Activated T-cell treated with anti-CD3 and anti-CD28 coated beads for 48 hours (primary cell): ENCODE results near the gene RELA.
A peak's percentile ranks its signal among the peaks of the same experiment; 100 is the strongest.
"Not testable (repeated sequence)": the region's sequence is repeated elsewhere in the genome, so short reads cannot be mapped to it uniquely, and the experiment has no call there.

Experiments
- DNase-seq: peaks from one replicate; pipeline ENCODE4 v3.0.0-alpha.2; 2020; ENCODE audit warnings: low read depth

Gene RELA

GRCh38 chr11:65663639-65664200 is 1.0 kb upstream of the RELA start:
- peak; percentile 45 for DNase-seq

- no peak for DNase-seq
Observed at GRCh38 chr11:65662247-65662798, 393 bp downstream of the RELA start.

GRCh38 chr11:65661599-65662246 is 993 bp downstream of the RELA start:
- DNase-seq: no peak

- DNase-seq: not testable (repeated sequence)
Observed at GRCh38 chr11:65660908-65661307, 1.8 kb downstream of the RELA start.

- no peak for DNase-seq
Observed at GRCh38 chr11:65660038-65660437, 2.7 kb downstream of the RELA start.

GRCh38 chr11:65658174-65659021 is 4.3 kb downstream of the RELA start:
- no peak for DNase-seq

GRCh38 chr11:65657426-65657825 is 5.3 kb downstream of the RELA start:
- DNase-seq: no peak

GRCh38 chr11:65655570-65656332 is 7.0 kb downstream of the RELA start:
- no peak for DNase-seq

- DNase-seq: no peak
Observed at GRCh38 chr11:65654375-65655349, 8.1 kb downstream of the RELA start.

- no peak for DNase-seq
Observed at GRCh38 chr11:65653229-65654225, 9.2 kb downstream of the RELA start.

- DNase-seq: peak; percentile 97
Observed at GRCh38 chr11:65652511-65653228, 10.0 kb downstream of the RELA start.

GRCh38 chr11:65651589-65652510 is 10.9 kb downstream of the RELA start:
- DNase-seq: no peak

GRCh38 chr11:65651339-65651588 is 11.5 kb downstream of the RELA start:
- no peak for DNase-seq

GRCh38 chr11:65650547-65651338 is 12.0 kb downstream of the RELA start:
- DNase-seq: no peak

GRCh38 chr11:65649656-65650546 is 12.8 kb downstream of the RELA start:
- no peak for DNase-seq

GRCh38 chr11:65648997-65649493 is 13.7 kb downstream of the RELA start:
- DNase-seq: no peak
